Spleen (tissue), 7 donors: ENCODE measurements around the gene LIG3.

Source experiments
- CTCF ChIP-seq, 11 experiments: fragments of 200-600 bp in 7 of 11; fragments of 450-650 bp in 4 of 11; sonication (generic) in 4 of 11; IDR thresholded peaks in 8 of 11; conservative IDR thresholded peaks in 3 of 11; 1 replicate in 7 of 11; 2 replicates in 4 of 11; pipeline versions ENCODE4 v1.4.0 to v1.8.0; 2016 to 2021; ENCODE audit warnings: antibody characterized with exemption in 11 of 11, inconsistent platforms in 4 of 11, mild to moderate bottlenecking in 1 of 11
- POLR2AphosphoS5 ChIP-seq, 3 donors: sonication (generic); formaldehyde crosslinking; IDR thresholded peaks; one replicate each; pipeline ENCODE4 v1.5.1; 2017; ENCODE audit warnings: antibody characterized with exemption in 3 of 3
- donor health status: DM: no; HTN: no; CAD: no; lungs with moderate emphysema.
- donor health status: DM: no; HTN: no; CAD: no.
- donor health status: DM: no; HTN: no; CAD: no.

GRCh38 chr17:35051579-35052240 is 71.4 kb downstream of the LIG3 start:
- TF ChIP-seq CTCF (IDR thresholded peaks at IDR 0.05 in 8 of 11, conservative IDR thresholded peaks at IDR 0.05 in 3 of 11) (no peak), POLR2AphosphoS5 (IDR thresholded peaks at IDR 0.05) (no peak)
